Lower leg skin (tissue), 4 donors: ENCODE results near the gene PLEKHA6. TPM values are rescaled to one million over a fixed set of nuclear protein-coding genes. Genes with fewer than 3 reads are reported as not detected.
A peak's percentile ranks its signal among the peaks of the same experiment; 100 is the strongest.

Experiments
- DNase-seq, 2 donors: peaks; one replicate each; pipeline ENCODE4 v3.0.0-alpha.2; 2019; ENCODE audit warnings: low spot score in 2 of 2
- H3K4me3 ChIP-seq: fragments of 200-600 bp; sonication (generic); 2 replicates; pipeline ENCODE4 v1.5.1; 2017; ENCODE audit warnings: mild to moderate bottlenecking, low read depth; ENCODE audit not compliant: poor library complexity, severe bottlenecking
- CTCF ChIP-seq, 3 donors: fragments of 450-650 bp; IDR thresholded peaks; one replicate each; pipeline ENCODE4 v1.5.1; 2016; ENCODE audit warnings: antibody characterized with exemption in 3 of 3, mild to moderate bottlenecking in 3 of 3, moderate library complexity in 2 of 3
- POLR2A ChIP-seq, 2 donors: fragments of 450-650 bp; IDR thresholded peaks; one replicate each; pipeline ENCODE4 v1.6.1; 2016 to 2017; ENCODE audit warnings: antibody characterized with exemption in 2 of 2, mild to moderate bottlenecking in 1 of 2, moderate library complexity in 1 of 2
- WGBS, 2 donors: methylation state at CpG; one replicate each; pipeline ENCODE4 v1.1.5; 2018; 5-methylcytosine and 5-hydroxymethylcytosine counted together
- intact Hi-C: fragments of 100-400 bp; cut with DNase I; formaldehyde crosslinking; loops from one replicate; pipeline ENCODE4 v1.15.0; 2023; ENCODE audit warnings: low total_unique reads
- total RNA-seq, 4 donors: library from RNA; depleted of rRNA; stranded (reverse); fragments of >200 nt; gene quantifications; one replicate each; pipeline ENCODE4 v1.1.0, GENCODE V29; 2016

The PLEKHA6 gene
- total RNA-seq, 4 donors from 2014 or later, result 1.7 to 16.4 (median 11.1) TPM

GRCh38 chr1:204258213-204259115, 101.3 kb downstream of the PLEKHA6 start:
- intact Hi-C loops, result no loop called here
- DNase-seq, result no peak
- 76 to 85% methylated on average over 6 to 7 of the region's 7 CpGs for WGBS, 2 donors
- TF ChIP-seq POLR2A (IDR thresholded peaks at IDR 0.05), result no peak
- no peak overlapping the region for H3K4me3 ChIP-seq

GRCh38 chr1:204257446-204257845, 102.3 kb downstream of the PLEKHA6 start:
- no peak for DNase-seq
- TF ChIP-seq CTCF (IDR thresholded peaks at IDR 0.05) (no peak), POLR2A (IDR thresholded peaks at IDR 0.05) (no peak)
- 91 to 95% methylated on average over 12 to 24 of the region's 24 CpGs for WGBS, 2 donors
- H3K4me3 ChIP-seq, result no peak overlapping the region
- intact Hi-C loops, result no loop called here

- intact Hi-C loops, result no loop called here
- no peak for DNase-seq
- TF ChIP-seq CTCF (IDR thresholded peaks at IDR 0.05), result no peak
- TF ChIP-seq POLR2A (IDR thresholded peaks at IDR 0.05), result no peak
- no peak overlapping the region for H3K4me3 ChIP-seq
- WGBS, 2 donors, result 72 to 89% methylated on average over 10 of the region's 10 CpGs
These were observed 103.2 kb downstream of the PLEKHA6 start for GRCh38 chr1:204256531-204256930.

GRCh38 chr1:204255966-204256365, 103.8 kb downstream of the PLEKHA6 start:
- TF ChIP-seq CTCF (IDR thresholded peaks at IDR 0.05), result no peak
- TF ChIP-seq POLR2A (IDR thresholded peaks at IDR 0.05), result no peak

GRCh38 chr1:204255225-204255624, 104.5 kb downstream of the PLEKHA6 start:
- intact Hi-C loops, result no loop called here
- 62 to 73% methylated on average over 5 of the region's 5 CpGs for WGBS, 2 donors
- H3K4me3 ChIP-seq, result no peak overlapping the region
- DNase-seq, result no peak
- TF ChIP-seq POLR2A (IDR thresholded peaks at IDR 0.05) (no peak), CTCF (IDR thresholded peaks at IDR 0.05) (no peak)

More at GRCh38 chr1:204255966-204256365, 103.8 kb downstream of the PLEKHA6 start:
- WGBS, 2 donors, result 70 to 73% methylated on average over 5 of the region's 5 CpGs
- intact Hi-C loops, result no loop called here
- H3K4me3 ChIP-seq, result no peak overlapping the region
- DNase-seq, result no peak

GRCh38 chr1:204254031-204254661, 105.6 kb downstream of the PLEKHA6 start:
- H3K4me3 ChIP-seq, result no peak overlapping the region
- intact Hi-C loops, result no loop called here
- TF ChIP-seq POLR2A (IDR thresholded peaks at IDR 0.05) (no peak), CTCF (IDR thresholded peaks at IDR 0.05) (no peak)
- 62 to 65% methylated on average over 6 to 7 of the region's 7 CpGs for WGBS, 2 donors
- DNase-seq, result peak; percentile 81 to 94
